HPDE6-E6E7 (cell line): ENCODE data around the gene CCDC181.
A peak's percentile ranks its signal among the peaks of the same experiment; 100 is the strongest.
"Not testable (repeated sequence)": the region's sequence is repeated elsewhere in the genome, so short reads cannot be mapped to it uniquely, and the experiment has no call there.

Experiments used
- DNase-seq: peaks from one replicate; pipeline ENCODE4 v3.0.0; 2011; ENCODE audit warnings: missing footprints; ENCODE audit errors: extremely low spot score

The CCDC181 gene

DNA sequence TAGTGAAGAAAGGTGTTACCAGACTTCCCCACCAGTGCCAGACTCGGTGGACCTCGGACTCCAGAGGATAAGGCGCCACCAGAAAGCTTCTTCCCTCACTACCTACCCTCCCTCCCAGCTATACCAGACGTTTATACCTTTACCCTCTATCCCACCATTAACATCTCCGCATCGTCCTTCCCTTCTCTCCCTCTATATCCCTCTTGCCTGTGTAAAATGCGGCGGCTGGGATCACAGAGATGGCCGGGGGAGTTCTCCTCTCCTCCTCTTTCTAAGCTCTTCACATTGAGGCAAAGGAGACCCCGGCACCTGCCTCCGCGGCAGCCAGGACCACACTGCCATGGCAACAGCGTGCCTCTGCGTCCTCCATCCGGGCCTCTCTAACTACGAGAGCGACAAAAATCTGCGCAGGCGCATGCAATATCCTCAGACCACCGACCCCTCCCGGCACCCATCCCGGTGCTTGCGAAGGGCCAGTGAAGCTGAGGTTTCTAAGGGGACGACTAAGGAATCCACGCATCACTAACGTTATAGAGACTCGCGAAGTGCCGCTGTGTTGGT, at the start of gene CCDC181:
Gene CCDC181 (minus strand): TSS at position 394 of the 561 bp plus-strand sequence. CDS start 2,547 bp downstream, outside the sequence.
- DNase-seq = peak; percentile 1

- no peak for DNase-seq
Measured at GRCh38 chr1:169475806-169476387, 48.6 kb upstream of the CCDC181 start.

DNA sequence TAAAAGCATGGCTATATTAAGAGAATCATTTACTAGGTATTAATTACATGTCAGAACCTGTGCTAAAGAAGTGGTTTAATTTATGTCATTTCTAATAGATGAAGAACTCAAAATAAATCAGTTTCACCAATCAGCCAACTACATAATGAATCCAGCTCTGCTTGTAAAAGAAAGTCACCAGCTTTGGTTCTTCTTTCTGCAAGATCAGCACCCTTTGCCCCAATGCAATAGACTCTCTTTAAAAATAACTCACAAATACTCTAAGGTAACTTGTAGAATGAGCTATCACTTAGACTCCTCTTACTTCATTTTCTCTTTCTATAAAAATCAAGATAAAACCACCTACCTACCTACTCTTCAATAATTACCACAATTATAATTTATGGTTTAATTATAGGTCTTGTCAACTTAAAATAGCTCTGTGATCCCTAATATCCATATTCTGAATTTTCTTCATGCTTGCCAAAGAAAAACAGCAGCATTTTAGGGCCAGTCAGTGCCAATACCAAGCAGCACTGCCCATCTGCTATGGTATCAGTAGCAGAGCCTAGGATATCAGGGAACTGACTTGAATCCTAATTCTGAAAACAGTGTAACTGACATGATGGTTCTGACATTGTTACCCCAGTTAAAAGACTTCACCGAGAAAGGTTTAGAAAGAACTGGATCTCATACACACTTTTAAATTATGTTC, 47.2 kb upstream of the CCDC181 start:
- no peak for DNase-seq

GRCh38 chr1:169473347-169473746, 46.1 kb upstream of the CCDC181 start:
- DNase-seq = no peak

GRCh38 chr1:169472738-169473137, 45.5 kb upstream of the CCDC181 start:
- no peak for DNase-seq

- no peak for DNase-seq
Measured at GRCh38 chr1:169468982-169469381, 41.7 kb upstream of the CCDC181 start.

DNA sequence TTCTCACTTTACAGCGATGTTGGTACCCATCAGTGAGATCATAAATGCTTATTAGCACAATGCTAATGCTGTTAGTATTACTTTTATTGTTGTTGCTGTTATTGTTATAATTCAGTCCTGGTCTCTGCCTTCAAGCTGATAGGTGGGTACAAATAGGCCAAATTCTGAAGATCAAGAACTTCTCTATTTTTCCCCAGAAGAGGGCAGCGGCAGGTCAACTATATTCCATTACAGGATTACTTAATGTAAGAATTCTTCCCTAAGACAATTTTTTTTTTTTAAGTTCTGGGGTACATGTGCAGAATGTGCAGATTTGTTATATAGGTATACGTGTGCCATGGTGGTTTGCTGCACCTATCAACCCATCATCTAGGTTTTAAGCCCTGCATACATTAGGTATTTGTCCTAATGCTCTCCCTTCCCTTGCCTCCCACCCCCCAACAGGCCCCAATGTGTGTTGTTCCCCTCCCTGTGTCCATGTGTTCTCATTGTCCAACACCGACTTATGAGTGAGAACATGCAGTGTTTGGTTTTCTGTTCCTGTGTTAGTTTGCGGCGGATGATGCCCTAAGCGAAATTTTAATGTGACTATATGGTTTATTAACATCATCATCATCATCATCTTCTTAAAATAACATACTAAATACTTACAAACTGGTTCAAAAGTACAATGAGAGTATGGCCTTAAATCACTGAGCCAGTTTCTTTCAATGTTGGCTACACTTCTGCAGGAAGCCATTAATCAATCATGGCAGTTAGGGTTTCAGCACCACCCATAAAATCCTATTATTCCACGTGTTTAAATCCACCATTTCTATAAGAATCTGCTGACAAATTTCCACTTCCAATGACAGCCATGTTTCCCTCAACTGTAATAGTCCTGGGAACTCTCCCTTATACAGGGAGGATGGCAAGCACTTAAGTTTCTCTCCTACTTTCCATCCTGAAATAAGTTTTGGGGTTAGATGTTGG, 39.3 kb upstream of the CCDC181 start:
- DNase-seq = no peak

- no peak for DNase-seq
Measured at GRCh38 chr1:169465281-169465680, 38.0 kb upstream of the CCDC181 start.

GRCh38 chr1:169462385-169462784, 35.1 kb upstream of the CCDC181 start:
- DNase-seq = no peak

DNA sequence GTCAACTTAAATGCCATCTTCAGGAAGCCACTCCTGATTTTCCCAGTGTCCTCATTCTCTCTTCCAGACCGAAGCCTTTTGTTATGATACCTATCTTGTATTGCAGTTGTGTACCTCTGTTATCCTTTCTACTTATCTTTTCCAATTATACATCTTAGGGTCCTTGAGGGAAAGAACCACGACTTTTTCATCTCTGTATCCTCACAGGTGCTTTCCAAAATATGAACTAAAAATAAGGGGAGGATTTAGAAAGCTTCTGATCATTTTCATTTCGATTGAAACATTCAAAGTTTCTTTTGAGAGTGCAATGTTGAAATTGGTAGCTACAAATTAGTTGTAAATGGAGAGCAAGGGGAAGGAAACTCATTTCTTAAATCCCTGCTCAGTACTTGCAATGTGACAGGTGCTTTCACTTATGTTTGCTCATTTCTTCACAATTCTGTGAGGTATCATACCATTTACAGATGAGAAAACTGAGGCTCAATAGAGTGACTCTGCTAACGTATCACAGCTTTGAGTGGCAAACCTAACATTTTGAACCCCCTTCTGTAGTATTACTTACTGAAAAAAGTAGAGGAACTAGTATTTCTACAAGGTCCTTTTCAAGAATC, 34.2 kb upstream of the CCDC181 start:
- no peak for DNase-seq

DNA sequence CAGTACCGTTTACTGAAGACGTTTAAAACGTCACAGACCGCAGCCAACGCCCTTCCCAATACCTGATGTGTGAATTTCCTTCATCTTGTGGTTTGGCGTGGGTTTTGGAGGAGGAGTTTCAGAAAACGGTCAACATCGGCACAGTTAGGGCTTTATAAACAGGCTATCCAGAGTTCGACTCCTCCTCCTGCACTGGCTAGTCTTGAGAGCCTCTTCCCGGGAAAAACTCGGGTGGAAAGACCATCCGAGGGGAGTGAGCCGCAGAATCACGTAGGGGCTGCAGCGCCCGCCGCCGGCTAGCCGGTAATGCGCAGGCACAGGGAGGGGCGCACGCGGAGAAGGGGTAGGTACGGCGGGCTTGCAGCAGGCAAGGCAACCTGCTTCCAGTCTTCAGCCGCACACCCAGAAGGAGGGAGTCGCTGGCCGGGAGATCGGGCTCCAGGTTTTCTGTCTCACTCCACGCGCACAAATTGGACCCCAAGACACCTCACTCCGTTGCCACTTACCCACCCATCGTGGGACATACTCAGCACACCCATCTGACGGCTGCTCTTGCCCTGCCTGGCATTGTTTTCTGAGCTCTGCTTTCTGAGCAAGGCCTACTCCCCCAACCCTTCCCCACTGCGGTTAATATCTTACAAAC, 33.0 kb upstream of the CCDC181 start:
- DNase-seq = no peak

DNA sequence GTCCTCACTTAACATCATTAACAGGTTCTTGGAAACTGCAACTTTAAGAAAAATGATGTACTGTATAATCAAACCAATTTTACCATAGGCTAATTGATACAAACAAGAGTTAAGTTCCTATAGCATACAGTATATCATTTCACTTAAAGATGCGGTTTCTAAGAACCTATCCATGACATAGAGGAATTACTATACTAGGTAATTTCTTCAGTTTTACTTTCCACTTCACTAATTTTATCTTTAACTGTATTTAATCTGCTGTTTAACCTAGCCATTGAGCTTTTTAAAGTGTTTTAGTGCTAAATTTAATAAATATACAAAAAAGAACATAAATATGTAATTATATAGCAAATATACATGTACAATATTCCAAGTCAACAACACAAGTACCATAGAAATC, 30.2 kb upstream of the CCDC181 start:
- DNase-seq = no peak

- DNase-seq = no peak
Measured at GRCh38 chr1:169456029-169456428, 28.8 kb upstream of the CCDC181 start.

DNA sequence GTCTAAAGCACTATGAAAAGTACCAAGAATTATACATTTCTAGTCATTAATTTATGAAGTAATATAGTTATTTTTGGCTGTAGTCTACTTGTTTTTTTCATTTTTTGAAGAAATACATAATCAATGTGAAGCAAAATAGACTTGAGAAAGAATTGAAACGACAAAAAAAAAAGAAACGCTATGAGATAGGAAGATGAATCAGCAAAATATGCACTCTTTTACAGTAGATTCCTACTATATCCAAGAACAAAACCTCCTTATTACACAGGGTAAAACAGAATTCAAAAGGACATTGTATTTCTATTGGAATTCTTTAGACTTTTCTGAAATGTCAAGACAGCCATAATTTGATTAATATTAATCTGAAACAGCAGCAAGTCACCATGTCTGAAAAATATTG, 25.6 kb upstream of the CCDC181 start:
- no peak for DNase-seq

GRCh38 chr1:169451218-169451824, 24.0 kb upstream of the CCDC181 start:
- no peak for DNase-seq

DNA sequence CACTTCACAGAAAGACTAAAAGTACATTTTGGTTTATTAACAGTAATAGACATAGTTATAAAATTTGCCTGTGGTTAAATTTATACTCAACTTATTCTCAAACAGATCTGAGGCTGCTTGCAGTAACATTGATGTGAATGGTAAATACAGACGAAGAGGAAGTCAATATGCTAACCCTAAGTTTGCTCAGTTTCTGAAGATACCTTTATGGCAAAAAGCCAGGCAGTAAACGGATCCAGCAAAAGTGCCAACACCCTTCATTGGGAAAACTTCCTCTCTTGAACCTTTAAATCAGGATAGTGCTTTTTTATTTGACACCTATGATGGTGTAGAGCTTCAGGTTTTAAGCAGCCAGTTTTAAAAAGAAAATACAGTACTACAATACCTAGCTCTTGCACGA, 16.6 kb upstream of the CCDC181 start:
- DNase-seq = no peak

DNA sequence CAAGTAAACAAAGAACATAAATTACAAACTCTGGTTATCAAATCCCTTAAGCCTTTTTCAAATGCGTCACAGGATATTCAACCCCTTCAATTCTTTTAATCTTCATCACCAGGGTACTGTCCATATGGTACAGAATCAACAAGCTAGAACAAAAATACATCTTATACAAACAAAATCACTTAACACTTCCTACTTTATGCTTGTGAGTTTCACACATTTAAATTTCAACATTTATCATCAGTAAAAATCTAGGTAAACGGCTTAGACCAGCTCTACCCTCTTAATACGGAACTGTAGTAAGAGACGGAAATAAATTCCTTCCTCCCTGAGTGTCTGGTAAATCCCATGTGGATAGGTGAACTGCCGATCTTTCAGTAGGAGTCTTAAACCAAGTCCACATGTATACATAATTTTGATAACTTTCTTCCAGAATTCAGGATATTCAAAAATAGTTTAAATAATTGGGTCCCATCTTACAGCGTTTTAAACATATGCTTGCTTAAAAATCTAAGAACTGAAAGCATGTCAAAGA, 1.0 kb downstream of the CCDC181 start:
- no peak for DNase-seq

DNA sequence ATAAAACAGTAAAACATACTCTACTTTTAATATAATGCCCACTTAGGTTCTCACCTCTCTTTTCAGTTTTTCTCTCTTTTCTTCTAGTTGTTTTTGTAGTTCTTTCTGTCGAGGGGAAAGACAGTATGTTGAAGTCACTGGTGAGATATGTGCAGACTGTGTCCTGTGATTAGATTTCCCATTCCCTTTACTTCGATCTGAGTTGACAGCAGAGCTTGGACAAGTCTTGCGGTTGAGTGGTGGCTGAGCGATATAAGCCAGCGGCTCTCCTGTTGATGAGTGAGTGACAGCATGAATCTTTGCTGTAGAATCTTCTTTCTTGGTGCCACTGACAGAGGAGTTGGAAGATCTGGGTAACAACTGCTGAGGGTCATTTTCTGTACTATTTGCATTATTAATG, 6.0 kb downstream of the CCDC181 start:
- DNase-seq = no peak

DNA sequence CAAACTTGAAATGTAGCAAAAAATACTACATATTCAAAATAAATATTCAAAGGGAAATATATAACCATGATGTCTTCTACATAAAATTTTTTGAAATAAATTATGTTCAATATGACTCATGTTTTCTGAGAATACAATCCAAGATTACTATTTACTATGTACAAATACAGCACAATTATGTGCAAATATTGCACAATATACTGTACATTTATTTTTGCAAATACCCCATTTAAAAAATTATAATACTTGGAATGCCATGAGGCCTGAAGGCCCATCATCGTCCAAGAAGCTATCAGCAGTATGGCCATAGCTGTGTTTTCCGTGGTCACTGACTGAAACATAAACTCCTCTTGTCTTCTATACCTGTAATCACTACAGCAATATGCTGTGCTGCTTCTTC, 12.3 kb downstream of the CCDC181 start:
- DNase-seq = no peak

GRCh38 chr1:169408340-169408739, 18.9 kb downstream of the CCDC181 start:
- not testable (repeated sequence) for DNase-seq

DNA sequence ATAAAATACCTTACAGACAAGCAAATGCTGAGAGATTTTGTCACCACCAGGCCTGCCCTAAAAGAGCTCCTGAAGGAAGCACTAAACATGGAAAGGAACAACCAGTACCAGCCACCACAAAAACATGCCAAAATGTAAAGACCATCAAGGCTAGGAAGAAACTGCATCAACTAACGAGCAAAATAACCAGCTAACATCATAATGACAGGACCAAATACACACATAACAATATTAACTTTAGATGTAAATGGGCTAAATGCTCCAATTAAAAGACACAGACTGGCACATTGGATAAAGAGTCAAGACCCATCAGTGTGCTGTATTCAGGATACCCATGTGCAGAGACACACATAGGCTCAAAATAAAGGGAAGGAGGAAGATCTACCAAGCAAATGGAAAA, 24.7 kb downstream of the CCDC181 start:
- DNase-seq = not testable (repeated sequence)
